Vagina (tissue), 2 donors: ENCODE results near the gene MAST2.

Source experiments
- CTCF ChIP-seq, 3 experiments: fragments of 450-650 bp in 2 of 3; fragments of 200-600 bp in 1 of 3; sonication (generic) in 1 of 3; IDR thresholded peaks; one replicate each; pipeline ENCODE4 v1.5.1; 2017 to 2019; ENCODE audit warnings: antibody characterized with exemption in 3 of 3, mild to moderate bottlenecking in 2 of 3, moderate library complexity in 2 of 3
- POLR2A ChIP-seq, 2 donors: fragments of 450-650 bp; IDR thresholded peaks; one replicate each; pipeline ENCODE4 v1.6.1; 2017; ENCODE audit warnings: antibody characterized with exemption in 2 of 2, mild to moderate bottlenecking in 2 of 2, moderate library complexity in 2 of 2
- POLR2AphosphoS5 ChIP-seq, 2 donors: sonication (generic); formaldehyde crosslinking; IDR thresholded peaks; one replicate each; pipeline ENCODE4 v1.9.0; 2017; ENCODE audit warnings: antibody characterized with exemption in 2 of 2, mild to moderate bottlenecking in 2 of 2, low read depth in 1 of 2; ENCODE audit not compliant: insufficient read depth in 1 of 2

GRCh38 chr1:45803299-45803780 lies at the start of gene MAST2:
- TF ChIP-seq CTCF (IDR thresholded peaks at IDR 0.05) (no peak), POLR2AphosphoS5 (IDR thresholded peaks at IDR 0.05; ENCODE audit: insufficient read depth in 1 of 2, low read depth in 1 of 2) (no peak), POLR2A (IDR thresholded peaks at IDR 0.05) (peak in 1 of 2 donors; percentile 86)
